HEK293 (cell line): Measurements from ENCODE around the gene ZNF708.

Source experiments
- CTCF ChIP-seq: fragments of 450-650 bp; formaldehyde crosslinking; IDR thresholded peaks from 2 replicates; pipeline ENCODE4 v1.5.1; 2016; ENCODE audit warnings: missing biosample characterization, missing genetic modification characterization
- GLI4 ChIP-seq: fragments of 450-650 bp; formaldehyde crosslinking; IDR thresholded peaks from 2 replicates; pipeline ENCODE4 v1.5.1; 2016; ENCODE audit warnings: missing biosample characterization, missing genetic modification characterization
- GLIS1 ChIP-seq: fragments of 450-650 bp; formaldehyde crosslinking; IDR thresholded peaks from 2 replicates; pipeline ENCODE4 v1.5.1; 2016; ENCODE audit warnings: missing biosample characterization, missing genetic modification characterization
- YY1 ChIP-seq: fragments of 450-650 bp; formaldehyde crosslinking; IDR thresholded peaks from 2 replicates; pipeline ENCODE4 v1.5.1; 2018; ENCODE audit warnings: missing biosample characterization, missing genetic modification characterization
- ZNF302 ChIP-seq: fragments of 450-650 bp; formaldehyde crosslinking; IDR thresholded peaks from 2 replicates; pipeline ENCODE4 v1.5.1; 2016; ENCODE audit warnings: missing biosample characterization, missing genetic modification characterization, low read depth
- ZNF76 ChIP-seq: fragments of 450-650 bp; formaldehyde crosslinking; IDR thresholded peaks from 2 replicates; pipeline ENCODE4; 2016; ENCODE audit warnings: low read depth, missing biosample characterization, missing genetic modification characterization, borderline replicate concordance
- TF ChIP-seq, protein P1 (sequence below): fragments of 450-650 bp; formaldehyde crosslinking; IDR thresholded peaks from 2 replicates; pipeline ENCODE4 v1.5.1; 2016; ENCODE audit warnings: missing biosample characterization, missing genetic modification characterization
- TF ChIP-seq, protein P2 (sequence below): fragments of 450-650 bp; formaldehyde crosslinking; IDR thresholded peaks from 2 replicates; pipeline ENCODE4 v1.5.1; 2016; ENCODE audit warnings: missing biosample characterization, missing genetic modification characterization, low read depth

DNA sequence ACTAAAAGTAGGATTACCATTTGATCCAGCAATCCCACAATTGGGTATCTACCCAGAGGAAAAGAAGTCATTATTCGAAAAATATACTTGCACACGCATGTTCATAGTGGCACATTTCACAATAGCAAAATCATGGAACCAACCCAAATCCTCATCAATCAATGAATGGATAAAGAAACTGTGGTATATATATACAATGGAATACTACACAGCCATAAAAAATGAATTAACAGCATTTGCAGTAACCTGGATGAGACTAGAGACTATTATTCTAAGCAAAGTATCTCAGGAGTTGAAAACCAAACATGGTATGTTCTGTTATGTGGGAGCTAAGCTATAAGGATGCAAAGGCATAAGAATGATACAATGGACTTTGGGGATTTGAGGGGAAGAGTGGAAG lies 3.0 kb downstream of the ZNF708 start:
- TF ChIP-seq CTCF (tag by site-specific recombination) (no peak), GLIS1 (tag by site-specific recombination) (no peak), YY1 (no peak), GLI4 (tag by site-specific recombination) (no peak), ZNF302 (tag by site-specific recombination) (no peak), ZNF76 (no peak)
- TF ChIP-seq, protein P1, sequence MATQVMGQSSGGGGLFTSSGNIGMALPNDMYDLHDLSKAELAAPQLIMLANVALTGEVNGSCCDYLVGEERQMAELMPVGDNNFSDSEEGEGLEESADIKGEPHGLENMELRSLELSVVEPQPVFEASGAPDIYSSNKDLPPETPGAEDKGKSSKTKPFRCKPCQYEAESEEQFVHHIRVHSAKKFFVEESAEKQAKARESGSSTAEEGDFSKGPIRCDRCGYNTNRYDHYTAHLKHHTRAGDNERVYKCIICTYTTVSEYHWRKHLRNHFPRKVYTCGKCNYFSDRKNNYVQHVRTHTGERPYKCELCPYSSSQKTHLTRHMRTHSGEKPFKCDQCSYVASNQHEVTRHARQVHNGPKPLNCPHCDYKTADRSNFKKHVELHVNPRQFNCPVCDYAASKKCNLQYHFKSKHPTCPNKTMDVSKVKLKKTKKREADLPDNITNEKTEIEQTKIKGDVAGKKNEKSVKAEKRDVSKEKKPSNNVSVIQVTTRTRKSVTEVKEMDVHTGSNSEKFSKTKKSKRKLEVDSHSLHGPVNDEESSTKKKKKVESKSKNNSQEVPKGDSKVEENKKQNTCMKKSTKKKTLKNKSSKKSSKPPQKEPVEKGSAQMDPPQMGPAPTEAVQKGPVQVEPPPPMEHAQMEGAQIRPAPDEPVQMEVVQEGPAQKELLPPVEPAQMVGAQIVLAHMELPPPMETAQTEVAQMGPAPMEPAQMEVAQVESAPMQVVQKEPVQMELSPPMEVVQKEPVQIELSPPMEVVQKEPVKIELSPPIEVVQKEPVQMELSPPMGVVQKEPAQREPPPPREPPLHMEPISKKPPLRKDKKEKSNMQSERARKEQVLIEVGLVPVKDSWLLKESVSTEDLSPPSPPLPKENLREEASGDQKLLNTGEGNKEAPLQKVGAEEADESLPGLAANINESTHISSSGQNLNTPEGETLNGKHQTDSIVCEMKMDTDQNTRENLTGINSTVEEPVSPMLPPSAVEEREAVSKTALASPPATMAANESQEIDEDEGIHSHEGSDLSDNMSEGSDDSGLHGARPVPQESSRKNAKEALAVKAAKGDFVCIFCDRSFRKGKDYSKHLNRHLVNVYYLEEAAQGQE (tag by site-specific recombination), result no peak
- TF ChIP-seq, protein P2, sequence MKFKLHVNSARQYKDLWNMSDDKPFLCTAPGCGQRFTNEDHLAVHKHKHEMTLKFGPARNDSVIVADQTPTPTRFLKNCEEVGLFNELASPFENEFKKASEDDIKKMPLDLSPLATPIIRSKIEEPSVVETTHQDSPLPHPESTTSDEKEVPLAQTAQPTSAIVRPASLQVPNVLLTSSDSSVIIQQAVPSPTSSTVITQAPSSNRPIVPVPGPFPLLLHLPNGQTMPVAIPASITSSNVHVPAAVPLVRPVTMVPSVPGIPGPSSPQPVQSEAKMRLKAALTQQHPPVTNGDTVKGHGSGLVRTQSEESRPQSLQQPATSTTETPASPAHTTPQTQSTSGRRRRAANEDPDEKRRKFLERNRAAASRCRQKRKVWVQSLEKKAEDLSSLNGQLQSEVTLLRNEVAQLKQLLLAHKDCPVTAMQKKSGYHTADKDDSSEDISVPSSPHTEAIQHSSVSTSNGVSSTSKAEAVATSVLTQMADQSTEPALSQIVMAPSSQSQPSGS (tag by site-specific recombination), result no peak
